LNCaP clone FGC (cell line): Measurements from ENCODE around the gene LY86.

Experiments
- DNase-seq: peaks from one replicate; pipeline ENCODE4 v3.0.0-alpha.2; 2011; ENCODE audit warnings: low read depth
- H3K4me3 ChIP-seq: 2 replicates; pipeline ENCODE4 v1.5.1; 2011; ENCODE audit warnings: mild to moderate bottlenecking, low read depth, low read length, control low read depth
- CTCF ChIP-seq: IDR thresholded peaks from 2 replicates; pipeline ENCODE4 v1.5.1; 2012; ENCODE audit warnings: mild to moderate bottlenecking; ENCODE audit not compliant: control insufficient read depth, insufficient read depth; ENCODE audit errors: extremely low read depth

Gene LY86

GRCh38 chr6:6676910-6677441 lies 88.5 kb downstream of the LY86 start:
- no peak overlapping the region for H3K4me3 ChIP-seq
- no peak for DNase-seq
- TF ChIP-seq CTCF = peak; percentile 88

- no peak overlapping the region for H3K4me3 ChIP-seq
- TF ChIP-seq CTCF = no peak
- DNase-seq = no peak
Observed at GRCh38 chr6:6678185-6678671, 89.7 kb downstream of the LY86 start.

DNA sequence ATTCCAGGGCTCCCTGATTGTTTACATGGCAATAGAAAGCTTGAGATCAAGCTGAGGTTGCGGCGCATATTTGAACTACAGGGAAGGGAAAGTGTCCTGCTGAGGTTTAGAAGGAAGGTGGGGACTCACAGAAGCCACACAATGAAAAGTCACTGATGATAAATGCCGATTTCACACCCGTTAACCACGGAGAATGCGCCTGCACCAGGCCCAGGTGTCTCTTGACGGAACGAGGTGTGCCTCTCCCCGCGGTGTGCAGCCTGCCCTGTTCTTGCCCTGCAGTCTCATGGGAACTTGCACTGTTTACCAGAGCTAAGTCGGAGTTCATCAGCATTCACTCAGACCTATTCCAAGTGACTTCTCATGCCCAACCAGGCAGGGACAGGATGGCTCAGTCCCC lies 90.3 kb downstream of the LY86 start:
- DNase-seq = no peak
- H3K4me3 ChIP-seq = no peak overlapping the region
- no peak for TF ChIP-seq CTCF

DNA sequence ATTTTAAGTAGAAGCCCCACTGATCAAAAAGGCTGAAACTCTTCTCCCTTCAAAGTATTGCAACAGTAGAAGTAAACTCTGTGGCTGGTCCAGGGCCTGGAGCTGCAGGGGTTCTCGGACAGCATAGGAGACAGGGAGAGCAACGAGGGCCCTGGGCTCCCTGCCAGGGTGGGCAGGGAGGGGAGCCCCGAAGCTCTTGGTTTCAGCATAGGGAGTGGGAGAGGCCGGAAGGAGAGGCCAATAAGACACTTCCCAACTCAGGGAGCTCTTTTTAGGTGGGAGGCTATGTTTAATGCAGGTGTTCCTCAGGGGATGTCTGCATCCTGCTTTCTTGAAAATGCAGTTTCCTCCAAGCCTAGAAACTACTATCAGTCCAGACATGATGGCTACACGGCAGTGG lies 91.1 kb downstream of the LY86 start:
- no peak for DNase-seq
- H3K4me3 ChIP-seq = no peak overlapping the region
- TF ChIP-seq CTCF = no peak

DNA sequence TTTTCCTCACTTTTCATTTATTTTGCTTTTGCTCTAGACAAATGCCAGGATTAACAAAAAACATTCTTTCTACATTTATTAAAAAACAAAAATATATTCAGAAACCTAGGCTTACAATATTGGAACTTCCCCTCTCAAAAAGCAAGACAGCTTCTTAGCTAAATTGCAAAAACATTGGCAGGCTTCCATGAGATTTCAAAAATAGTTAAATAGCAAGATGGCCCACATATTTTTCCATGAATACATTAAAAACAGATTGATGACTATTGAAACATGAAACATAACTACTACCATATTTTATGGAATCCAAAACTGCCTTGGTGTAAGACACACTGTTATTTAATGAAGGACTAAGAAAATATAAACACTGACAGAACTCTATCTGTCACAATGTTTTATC lies 92.0 kb downstream of the LY86 start:
- no peak for TF ChIP-seq CTCF
- DNase-seq = no peak
- H3K4me3 ChIP-seq = no peak overlapping the region

GRCh38 chr6:6681075-6681849 lies 92.7 kb downstream of the LY86 start:
- DNase-seq = no peak
- no peak for TF ChIP-seq CTCF
- H3K4me3 ChIP-seq = no peak overlapping the region
